Subcutaneous abdominal adipose tissue (tissue), 5 donors: ENCODE measurements around the gene SBK2.

Experiments
- H3K27ac ChIP-seq: one replicate; pipeline ENCODE4 v1.7.0; 2013; ENCODE audit warnings: low read depth, mild to moderate bottlenecking, inconsistent platforms, low read length, moderate library complexity
- H3K27me3 ChIP-seq, 5 donors: one replicate each; pipeline ENCODE4 v1.7.0; 2013; ENCODE audit warnings: low read length in 5 of 5, inconsistent platforms in 1 of 5; ENCODE audit not compliant: control insufficient read depth in 5 of 5, insufficient read depth in 4 of 5
- H3K36me3 ChIP-seq, 5 donors: one replicate each; pipeline ENCODE4 v1.7.0; 2013; ENCODE audit warnings: low read length in 5 of 5; ENCODE audit not compliant: control insufficient read depth in 5 of 5, insufficient read depth in 5 of 5
- H3K4me1 ChIP-seq, 5 donors: one replicate each; pipeline ENCODE4 v1.7.0; 2013; ENCODE audit warnings: low read length in 5 of 5, mild to moderate bottlenecking in 3 of 5, moderate library complexity in 1 of 5; ENCODE audit not compliant: control insufficient read depth in 5 of 5, insufficient read depth in 5 of 5
- H3K4me3 ChIP-seq, 5 donors: one replicate each; pipeline ENCODE4 v1.7.0; 2013; ENCODE audit warnings: low read length in 5 of 5, low read depth in 1 of 5
- H3K9ac ChIP-seq, 5 donors: one replicate each; pipeline ENCODE4 v1.7.0; 2013; ENCODE audit warnings: low read length in 5 of 5, mild to moderate bottlenecking in 4 of 5, moderate library complexity in 3 of 5
- H3K9me3 ChIP-seq, 5 donors: one replicate each; pipeline ENCODE4 v1.7.0; 2013; ENCODE audit warnings: low read length in 5 of 5; ENCODE audit not compliant: control insufficient read depth in 5 of 5
- donor health status: healthy.
- donor health status: healthy.
- donor health status: healthy.
- donor health status: healthy.
- donor health status: healthy.

The SBK2 gene

DNA sequence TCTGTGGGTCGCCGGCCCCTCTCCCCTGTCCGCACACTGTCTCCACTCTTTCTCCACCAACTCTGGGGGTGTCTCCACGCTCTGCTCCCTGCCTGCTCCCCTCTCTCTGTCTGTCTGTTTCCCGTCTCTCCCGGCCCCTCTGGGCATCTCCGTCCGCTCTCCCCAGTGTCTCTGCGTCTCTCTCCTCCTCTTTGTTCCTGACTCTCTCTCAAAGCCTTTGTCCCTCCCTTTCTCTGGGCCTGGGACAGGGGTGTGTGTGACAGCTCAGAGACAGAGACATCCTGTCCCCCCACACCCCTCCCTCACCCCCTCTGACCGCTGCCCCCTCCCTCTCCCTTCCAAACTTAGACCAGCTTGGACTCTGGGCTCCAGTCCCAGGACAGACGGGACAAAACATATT, 9.1 kb upstream of the SBK2 start:
- H3K9me3 ChIP-seq, result no peaks in the 10 kb centered on the region
- H3K27ac ChIP-seq, result peak overlapping the region; percentile 94
- H3K4me3 ChIP-seq, result peak overlapping the region in 2 of 5 donors; percentile 26 to 31
- H3K36me3 ChIP-seq, result no peaks in the 10 kb centered on the region
- peaks cover 0 to 9% (median 6%) of the 10 kb centered on the region in 5 donors for H3K27me3 ChIP-seq
- H3K4me1 ChIP-seq, result peaks cover 4 to 45% (median 28%) of the 10 kb centered on the region in 5 donors
- peak overlapping the region in 2 of 5 donors; percentile 48 to 73 for H3K9ac ChIP-seq

DNA sequence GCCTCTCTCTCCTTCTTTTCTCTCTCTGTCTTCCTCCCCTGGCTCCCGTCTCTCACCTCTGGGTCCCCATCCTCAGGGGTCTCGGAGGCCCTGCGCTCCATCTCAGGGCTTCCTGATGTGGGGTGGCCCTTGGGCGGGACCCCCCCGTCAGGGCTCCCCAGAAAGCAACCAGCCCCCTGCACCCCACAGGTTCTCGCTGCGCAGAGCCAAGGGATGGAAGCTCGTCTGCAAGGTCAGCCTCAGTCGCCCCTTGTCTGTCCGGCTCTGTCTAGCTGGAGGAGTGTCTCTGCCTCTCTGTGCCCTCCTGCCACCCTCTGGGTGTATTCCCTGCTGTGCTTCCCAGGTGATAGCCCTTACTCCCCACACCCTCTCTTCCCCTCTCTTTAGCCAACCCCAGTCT, 8.5 kb upstream of the SBK2 start, which contains the start of gene SBK3:
SBK3 (minus strand) TSS at position 101 of the 400 bp plus-strand sequence; CDS start at position 101, 0 bp downstream.
- peak within 1 kb of the TSS in 3 of 5 donors; percentile 26 to 73 (median 48) for H3K9ac ChIP-seq
- H3K27ac ChIP-seq, result peak within 1 kb of the TSS; percentile 94
- H3K4me1 ChIP-seq, result peaks cover 4 to 45% (median 28%) of the 10 kb centered on the region in 5 donors
- H3K4me3 ChIP-seq, result peak within 1 kb of the TSS in 2 of 5 donors; percentile 26 to 31
- peaks cover 0 to 9% (median 6%) of the 10 kb centered on the region in 5 donors for H3K27me3 ChIP-seq
- H3K9me3 ChIP-seq, result no peaks in the 10 kb centered on the region
- no peaks in the 10 kb centered on the region for H3K36me3 ChIP-seq

DNA sequence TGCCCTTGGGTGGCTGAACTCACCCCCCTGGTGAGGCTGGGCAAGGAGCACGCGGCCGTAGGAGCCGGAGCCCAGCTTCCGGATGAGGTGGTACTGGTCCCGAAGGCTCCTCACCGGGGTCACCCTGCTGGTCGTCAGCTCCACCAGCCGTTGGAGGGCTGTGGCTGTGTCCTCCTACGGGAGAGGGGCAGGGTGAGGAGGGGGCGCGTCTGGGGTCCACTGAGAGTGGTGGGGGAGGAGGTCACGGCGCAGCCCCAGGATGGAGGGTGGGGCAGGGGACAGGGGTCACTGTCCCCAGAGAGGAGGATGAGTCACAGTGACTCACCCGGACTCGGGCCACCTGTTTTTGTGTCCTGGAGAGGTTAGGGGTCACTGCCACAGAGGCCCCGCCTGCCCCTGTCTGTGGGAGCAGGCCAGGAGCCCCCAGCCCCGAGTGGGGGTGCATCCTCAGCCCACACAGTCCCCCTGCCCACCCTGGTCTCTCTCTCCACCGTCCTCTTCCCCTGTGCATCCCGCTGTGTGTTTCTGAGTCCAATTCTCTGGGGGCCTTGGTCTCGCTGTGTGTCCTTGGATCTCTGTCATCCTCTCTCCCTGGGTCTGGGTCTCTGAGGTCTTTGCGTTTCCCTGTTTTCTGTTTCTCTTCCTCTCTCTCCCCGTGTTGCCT, 8.0 kb upstream of the SBK2 start:
- H3K4me1 ChIP-seq, result peaks cover 4 to 41% (median 28%) of the 10 kb centered on the region in 5 donors
- H3K27ac ChIP-seq, result no peak overlapping the region
- H3K4me3 ChIP-seq, result no peak overlapping the region
- H3K9ac ChIP-seq, result no peak overlapping the region
- no peaks in the 10 kb centered on the region for H3K36me3 ChIP-seq
- H3K27me3 ChIP-seq, result peaks cover 0 to 6% (median 3%) of the 10 kb centered on the region in 5 donors
- no peaks in the 10 kb centered on the region for H3K9me3 ChIP-seq

DNA sequence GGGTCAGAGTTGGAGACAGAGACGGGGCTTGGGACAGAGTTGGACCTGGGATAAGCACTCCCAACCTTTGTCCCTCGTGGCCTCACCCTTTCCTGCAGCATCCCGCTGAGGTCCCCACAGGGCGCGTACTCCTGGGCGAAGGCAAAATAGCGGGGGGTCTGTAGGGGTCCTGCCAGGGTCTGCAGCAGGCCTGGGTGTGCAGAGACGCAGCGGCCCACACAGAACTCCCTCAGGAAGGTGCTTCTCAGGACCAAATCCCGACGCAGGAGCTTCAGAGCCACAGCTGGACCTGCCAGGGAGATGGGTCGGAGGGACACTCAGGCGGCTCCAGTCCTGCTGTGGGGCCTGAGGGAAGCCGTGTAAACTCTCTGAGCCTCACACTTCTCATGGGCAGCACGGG, 7.1 kb upstream of the SBK2 start:
- H3K4me3 ChIP-seq, result no peak overlapping the region
- peaks cover 4 to 35% (median 25%) of the 10 kb centered on the region in 5 donors for H3K4me1 ChIP-seq
- no peak overlapping the region for H3K9ac ChIP-seq
- no peaks in the 10 kb centered on the region for H3K9me3 ChIP-seq
- no peaks in the 10 kb centered on the region for H3K36me3 ChIP-seq
- no peak overlapping the region for H3K27ac ChIP-seq
- peaks cover 0 to 2% (median 0%) of the 10 kb centered on the region in 5 donors for H3K27me3 ChIP-seq

DNA sequence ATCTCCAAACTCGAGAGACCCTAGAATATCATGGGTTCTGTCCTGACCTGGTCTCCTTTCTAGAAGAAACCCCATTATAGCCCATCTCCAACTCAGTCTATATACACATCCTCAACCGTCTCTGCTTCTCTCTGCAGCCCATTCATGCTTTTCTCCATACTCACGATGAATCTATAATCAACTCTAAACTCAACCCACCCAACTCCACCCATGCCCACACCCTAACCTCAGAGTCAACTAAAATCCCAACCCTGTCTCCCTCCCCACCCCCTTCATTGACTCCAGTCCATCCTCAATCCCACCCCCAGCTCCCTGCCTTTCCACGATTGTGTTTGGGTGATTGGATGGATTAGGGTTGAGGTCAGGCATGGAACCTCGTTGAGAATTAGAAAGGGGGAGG, 6.6 kb upstream of the SBK2 start:
- no peaks in the 10 kb centered on the region for H3K9me3 ChIP-seq
- H3K9ac ChIP-seq, result no peak overlapping the region
- H3K36me3 ChIP-seq, result no peaks in the 10 kb centered on the region
- no peak overlapping the region for H3K27ac ChIP-seq
- H3K4me3 ChIP-seq, result no peak overlapping the region
- H3K27me3 ChIP-seq, result peaks cover 0 to 2% (median 0%) of the 10 kb centered on the region in 5 donors
- H3K4me1 ChIP-seq, result peaks cover 4 to 34% (median 25%) of the 10 kb centered on the region in 5 donors

DNA sequence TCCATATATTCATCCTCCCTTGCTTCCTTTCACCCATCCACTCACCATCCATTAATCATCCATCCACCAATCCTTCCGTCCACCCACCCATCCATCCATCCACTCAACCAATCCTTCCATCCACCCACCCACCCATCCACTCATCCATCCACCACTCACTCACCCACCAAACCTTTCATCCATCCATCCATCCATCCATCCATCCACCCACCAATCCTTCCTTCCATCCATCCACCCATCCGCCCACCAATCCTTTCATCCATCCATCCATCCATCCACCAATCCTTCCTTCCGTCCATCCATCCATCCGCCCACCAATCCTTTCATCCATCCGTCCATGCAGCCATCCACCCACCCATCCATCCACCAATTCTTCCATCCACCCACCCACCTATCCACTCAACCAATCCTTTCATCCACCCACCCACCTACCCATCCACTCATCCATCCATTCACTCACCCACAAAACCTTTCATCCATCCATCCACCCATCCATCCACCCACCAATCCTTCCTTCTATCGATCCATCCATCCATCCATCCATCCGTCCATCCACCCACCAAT, 5.4 kb upstream of the SBK2 start:
- no peaks in the 10 kb centered on the region for H3K36me3 ChIP-seq
- H3K27ac ChIP-seq, result no peak overlapping the region
- no peak overlapping the region for H3K9ac ChIP-seq
- peaks cover 4 to 23% (median 19%) of the 10 kb centered on the region in 5 donors for H3K4me1 ChIP-seq
- peaks cover 0 to 2% (median 0%) of the 10 kb centered on the region in 5 donors for H3K27me3 ChIP-seq
- no peak overlapping the region for H3K4me3 ChIP-seq
- no peaks in the 10 kb centered on the region for H3K9me3 ChIP-seq

DNA sequence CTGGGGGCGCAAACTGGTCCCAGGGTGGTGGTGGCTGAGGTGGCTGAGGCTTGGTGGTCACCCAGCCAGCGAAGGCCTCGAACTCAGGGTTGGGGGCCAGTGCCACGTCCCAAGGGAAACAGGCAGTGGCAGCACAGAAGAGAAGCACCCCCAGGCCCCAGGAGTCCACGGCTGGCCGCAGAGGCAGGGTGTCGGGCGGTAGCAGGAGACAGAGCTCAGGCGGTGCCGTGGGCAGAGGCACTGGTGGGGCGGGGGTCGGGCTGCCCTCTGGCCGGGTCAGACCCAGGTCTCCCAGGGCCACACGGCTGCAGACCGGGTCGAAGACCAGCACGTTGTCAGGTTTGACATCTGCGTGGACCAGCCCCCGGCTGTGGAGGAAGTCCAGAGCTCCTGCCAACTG, 4.2 kb upstream of the SBK2 start:
- Histone ChIP-seq H3K27me3 (peaks cover 0 to 2% (median 0%) of the 10 kb centered on the region in 5 donors), H3K27ac (no peak overlapping the region), H3K9me3 (no peaks in the 10 kb centered on the region), H3K4me1 (peaks cover 2 to 10% (median 7%) of the 10 kb centered on the region in 5 donors), H3K36me3 (no peaks in the 10 kb centered on the region), H3K4me3 (no peak overlapping the region), H3K9ac (no peak overlapping the region)

DNA sequence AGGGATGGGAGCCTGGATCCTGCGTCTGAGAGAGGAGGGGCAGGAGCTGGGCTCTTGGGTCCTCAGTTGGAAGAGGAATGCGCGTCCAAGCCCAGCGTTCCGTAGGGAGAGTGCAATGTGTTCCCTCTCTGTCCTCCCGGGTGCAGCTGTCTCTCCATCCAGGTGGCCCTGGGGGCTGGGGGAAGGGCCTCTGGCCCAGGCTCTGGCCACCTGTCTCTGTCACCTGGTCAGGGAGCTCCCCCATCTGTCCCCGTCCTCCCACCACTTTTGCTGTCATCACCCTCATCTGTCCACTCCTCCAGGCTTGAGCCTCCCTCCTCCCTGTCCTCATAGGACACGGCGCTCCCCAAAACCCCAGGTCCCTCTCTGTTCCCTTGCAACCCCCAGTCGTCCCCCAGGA, 3.7 kb upstream of the SBK2 start:
- Histone ChIP-seq H3K9me3 (no peaks in the 10 kb centered on the region), H3K4me3 (no peak overlapping the region), H3K27me3 (peaks cover 0 to 2% (median 0%) of the 10 kb centered on the region in 5 donors), H3K4me1 (peaks cover 0 to 7% (median 3%) of the 10 kb centered on the region in 5 donors), H3K9ac (no peak overlapping the region), H3K27ac (no peak overlapping the region), H3K36me3 (no peaks in the 10 kb centered on the region)

DNA sequence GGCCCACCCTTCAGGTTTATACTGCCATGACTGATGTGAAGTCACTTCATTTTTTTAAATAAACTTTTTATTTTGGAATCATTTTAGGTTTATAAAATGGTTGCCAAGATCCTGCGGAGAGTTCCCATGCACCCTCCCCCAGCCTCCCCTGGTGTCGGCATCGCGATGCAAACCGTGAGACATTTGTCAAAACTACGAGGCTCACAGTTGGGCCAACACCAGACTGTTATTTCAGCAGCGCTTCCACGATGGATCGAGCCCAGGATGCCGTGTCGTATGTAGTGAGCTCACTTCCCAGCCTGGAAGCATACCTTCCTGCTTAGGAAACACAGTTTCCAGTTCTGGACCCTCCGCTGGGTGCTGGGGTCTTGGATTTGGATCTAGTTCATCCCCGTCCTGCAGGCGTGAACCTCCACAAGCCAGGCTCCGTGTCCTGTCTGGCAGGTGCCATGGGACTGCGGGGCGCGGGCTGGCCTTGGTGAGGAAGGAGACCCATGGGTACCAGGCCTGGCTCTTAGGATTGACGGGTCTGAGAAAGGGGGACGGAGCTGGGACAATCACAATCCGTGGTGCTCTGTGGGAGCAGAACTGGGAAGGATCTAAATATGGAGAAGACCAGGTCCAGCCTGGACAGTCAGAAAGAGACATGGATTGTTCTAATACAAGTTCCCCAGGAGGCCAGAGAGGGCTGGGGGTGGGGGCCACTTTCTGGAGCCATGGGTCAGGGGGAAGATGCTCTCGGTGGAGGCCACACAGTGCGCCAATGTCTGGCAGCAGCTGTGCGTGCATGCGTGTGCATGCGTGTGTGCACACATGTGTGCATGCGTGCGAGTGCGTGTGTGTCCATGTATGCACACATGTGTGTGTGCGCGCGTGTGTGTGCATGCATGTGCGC, 2.4 kb upstream of the SBK2 start:
- Histone ChIP-seq H3K27ac (no peak overlapping the region), H3K4me3 (no peak overlapping the region), H3K27me3 (peaks cover 0 to 2% (median 0%) of the 10 kb centered on the region in 5 donors), H3K36me3 (no peaks in the 10 kb centered on the region), H3K9me3 (no peaks in the 10 kb centered on the region), H3K4me1 (peaks cover 0 to 6% (median 0%) of the 10 kb centered on the region in 5 donors), H3K9ac (no peak overlapping the region)
